CD4-positive, alpha-beta T cell treated with Interleukin-2 at 100 ng/mL for 4 hours (primary cell): ENCODE results near the gene HPCAL4.

Experiments
- DNase-seq: peaks from one replicate; pipeline ENCODE4 v3.0.0-alpha.2; 2020; ENCODE audit warnings: low spot score

Gene HPCAL4

GRCh38 chr1:39649636-39650185 lies 41.5 kb downstream of the HPCAL4 start:
- no peak for DNase-seq

- no peak for DNase-seq
These were observed 42.7 kb downstream of the HPCAL4 start for GRCh38 chr1:39648496-39648895.

DNA sequence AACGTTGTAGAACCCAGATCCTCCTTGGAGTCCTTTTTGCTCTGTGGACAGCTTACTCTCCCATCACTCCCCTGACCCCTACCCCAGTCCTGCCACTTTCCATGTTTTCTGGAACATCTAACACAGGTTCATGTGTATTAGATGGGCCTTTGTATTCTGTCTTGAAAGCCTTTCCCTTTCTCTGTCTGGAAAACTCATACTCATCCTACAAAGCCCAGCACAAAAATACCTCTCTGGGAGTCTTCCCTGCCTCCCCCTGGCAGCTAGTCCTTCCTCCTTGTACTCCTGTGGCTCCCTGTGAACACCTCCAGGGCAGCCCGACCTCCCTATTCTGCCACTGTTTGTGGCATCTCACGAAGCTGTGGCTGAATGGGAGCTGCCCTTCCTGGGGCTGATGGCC lies 44.0 kb downstream of the HPCAL4 start:
- DNase-seq, result no peak

DNA sequence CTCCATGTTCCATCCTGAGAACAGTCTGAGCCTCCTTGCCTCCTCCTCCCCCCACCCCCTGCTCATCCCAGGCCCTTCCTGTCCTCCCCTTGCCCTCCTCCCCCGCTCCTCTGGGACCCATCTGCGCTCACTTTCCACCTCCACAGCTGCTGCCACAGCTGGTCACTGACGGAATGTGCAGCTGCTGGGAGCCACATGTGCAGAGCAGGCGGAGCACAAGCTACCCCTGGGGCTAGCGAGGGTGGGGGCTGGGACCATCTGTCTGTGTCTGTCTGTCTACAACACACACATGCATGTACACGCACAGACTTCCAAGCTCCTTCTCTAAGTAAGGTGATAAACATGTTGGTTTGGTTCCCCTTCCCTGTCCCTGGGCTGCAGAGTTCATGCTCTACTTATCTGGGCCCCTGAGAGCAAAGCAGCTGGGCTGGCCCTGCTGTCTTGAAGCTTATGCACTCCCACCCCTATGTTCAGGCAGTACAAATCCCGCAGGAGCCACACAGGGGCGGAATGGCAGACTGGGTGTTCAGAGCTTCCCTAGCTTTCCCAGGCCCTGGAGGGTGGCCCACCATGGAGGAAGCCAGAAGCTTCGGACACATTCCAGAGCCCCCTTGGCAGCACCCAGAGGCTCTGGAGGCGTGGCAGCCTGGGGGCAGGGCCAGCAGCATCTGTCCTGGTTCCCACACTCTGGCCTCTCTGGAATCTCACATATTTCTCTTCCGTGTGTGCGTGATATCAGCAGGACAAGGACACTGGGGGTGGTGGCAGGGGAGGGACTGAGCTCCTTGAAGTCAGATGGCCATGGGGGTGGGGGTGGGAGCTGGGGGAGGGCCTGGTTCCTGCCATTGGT lies 44.8 kb downstream of the HPCAL4 start:
- DNase-seq, result no peak

DNA sequence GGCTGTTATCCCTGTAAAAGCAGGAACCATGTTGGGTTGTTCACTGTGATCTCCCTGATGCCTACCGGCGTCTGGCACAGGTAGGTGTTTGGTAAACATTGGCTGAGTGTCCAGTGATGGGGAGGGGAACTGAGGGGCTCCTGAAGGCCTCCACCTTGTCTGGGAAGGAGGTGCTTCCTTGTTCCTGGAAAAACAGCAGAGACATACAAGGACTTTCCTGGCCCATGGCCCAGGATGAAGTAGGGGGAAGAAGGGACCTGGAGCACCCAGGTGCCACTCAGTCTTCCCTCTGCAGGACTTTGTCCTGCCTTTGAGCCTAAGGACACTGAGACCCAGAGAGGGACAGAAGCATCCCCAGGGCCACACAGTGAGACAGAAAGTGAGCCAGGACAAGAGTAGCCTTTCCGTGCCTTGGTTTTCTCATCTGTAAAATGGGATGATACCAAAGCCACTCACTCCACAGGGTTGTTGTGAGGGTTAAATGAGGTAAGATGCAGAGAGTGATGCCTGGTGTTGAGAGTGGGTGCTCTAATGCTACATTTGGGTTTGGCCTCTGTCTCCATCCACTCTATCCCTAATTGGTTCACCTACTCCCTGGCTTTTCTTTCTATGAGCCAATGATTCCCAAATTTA lies 45.7 kb downstream of the HPCAL4 start:
- DNase-seq, result no peak

DNA sequence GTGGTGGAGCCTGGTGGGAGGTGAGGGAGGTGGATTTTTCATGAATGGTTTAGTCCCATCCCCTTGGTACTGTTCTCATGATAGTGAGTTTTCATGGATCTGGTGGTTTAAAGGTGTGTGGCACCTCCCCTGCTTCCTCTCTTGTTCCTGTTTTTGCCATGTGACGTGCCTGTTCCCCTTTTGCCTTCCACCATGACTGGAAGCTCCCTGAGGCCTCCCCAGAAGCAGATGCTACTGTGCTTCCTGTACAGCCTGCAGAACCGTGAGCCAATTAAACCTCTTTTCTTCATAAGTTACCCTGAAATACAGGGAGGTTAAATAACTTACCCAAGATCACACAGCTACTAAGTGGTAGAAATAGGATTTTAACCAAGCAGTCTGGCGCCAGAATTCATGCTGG lies 47.5 kb downstream of the HPCAL4 start:
- no peak for DNase-seq

DNA sequence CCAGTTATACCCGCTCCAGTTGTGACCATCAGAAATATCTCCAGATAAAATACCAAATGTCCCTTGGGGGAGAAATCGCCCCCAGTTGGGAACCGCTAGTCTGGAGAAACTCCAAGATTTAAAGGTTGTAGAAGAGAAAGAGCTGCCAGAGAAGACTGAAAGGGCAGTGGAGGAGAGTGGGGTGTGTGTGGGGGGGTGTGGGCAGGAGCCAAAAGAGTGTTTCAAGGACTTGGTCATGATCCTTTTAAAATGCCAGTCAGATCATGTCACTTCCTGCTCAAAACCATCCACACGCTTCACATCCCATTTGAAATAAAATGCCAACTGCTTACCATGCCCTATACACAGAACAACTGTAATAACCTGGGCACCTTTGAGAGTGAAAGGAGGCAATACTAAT lies 48.4 kb downstream of the HPCAL4 start:
- no peak for DNase-seq

- no peak for DNase-seq
These were observed 50.4 kb downstream of the HPCAL4 start for GRCh38 chr1:39640861-39641260.

DNA sequence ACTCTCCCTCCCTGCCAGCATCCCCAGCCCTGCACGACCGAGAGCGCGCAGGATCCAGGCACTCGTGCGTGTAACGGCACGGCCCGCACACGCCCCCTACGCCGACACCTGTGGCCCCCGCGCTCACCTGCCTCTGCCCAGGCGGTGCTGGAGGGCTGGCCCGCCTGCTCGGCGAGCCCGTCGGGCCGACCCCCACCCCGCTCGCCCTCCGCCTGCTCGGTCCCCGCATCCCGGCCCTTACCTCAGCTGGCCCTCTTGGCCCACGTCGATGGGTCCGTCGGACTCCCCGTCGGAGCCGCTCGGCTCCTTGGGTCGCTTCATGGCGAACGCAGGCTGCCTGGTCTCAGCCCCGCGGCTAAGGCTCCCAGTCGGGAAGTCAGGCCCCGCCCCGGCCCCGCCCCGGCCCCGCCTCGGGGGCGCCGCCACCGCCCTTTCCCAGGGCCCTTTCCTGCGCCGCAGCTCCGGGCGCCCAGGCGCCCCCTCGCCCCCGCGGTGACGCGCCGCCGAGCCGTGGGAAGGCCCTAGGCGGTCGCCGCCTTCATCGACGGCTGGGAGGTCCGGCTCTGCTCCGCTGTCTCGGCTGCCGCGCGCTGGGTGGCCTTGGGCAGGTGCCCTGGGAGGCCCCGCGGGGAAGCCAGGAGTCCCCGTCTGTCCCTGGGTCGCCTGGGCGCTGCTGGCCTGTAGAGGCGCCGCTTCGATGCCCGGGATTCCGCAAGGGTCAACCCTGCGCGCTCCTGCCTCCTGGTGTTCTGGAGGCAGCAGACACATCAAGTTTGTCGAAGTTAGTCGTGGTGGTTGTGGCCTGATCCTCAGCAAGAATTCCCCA lies 51.7 kb downstream of the HPCAL4 start, which contains the start of gene HEYL:
TSS of gene HEYL (minus strand) at position 339 of the 826 bp plus-strand sequence. CDS start at position 321, 18 bp downstream.
- peak; percentile 48 for DNase-seq

GRCh38 chr1:39638965-39639304 lies 52.3 kb downstream of the HPCAL4 start:
- no peak for DNase-seq

GRCh38 chr1:39637361-39637760 lies 53.9 kb downstream of the HPCAL4 start:
- DNase-seq, result no peak

DNA sequence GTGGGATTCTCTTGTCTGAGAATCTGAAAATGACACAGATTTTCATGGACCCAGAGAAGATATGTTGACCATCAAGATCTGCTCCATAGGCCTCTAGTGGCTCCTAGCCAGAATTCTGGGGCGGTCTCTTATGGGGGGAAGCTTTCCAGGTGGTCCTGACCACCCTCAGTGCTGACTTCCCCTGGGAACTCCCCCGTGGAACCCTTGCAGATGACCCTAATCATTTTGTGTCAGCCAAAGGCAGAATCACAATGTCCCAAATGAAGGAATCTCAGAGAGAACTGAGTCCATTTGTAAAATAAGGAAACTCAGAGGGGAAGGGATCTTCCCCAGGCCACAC lies 55.4 kb downstream of the HPCAL4 start:
- no peak for DNase-seq

- no peak for DNase-seq
These were observed 55.9 kb downstream of the HPCAL4 start for GRCh38 chr1:39635205-39635870.

DNA sequence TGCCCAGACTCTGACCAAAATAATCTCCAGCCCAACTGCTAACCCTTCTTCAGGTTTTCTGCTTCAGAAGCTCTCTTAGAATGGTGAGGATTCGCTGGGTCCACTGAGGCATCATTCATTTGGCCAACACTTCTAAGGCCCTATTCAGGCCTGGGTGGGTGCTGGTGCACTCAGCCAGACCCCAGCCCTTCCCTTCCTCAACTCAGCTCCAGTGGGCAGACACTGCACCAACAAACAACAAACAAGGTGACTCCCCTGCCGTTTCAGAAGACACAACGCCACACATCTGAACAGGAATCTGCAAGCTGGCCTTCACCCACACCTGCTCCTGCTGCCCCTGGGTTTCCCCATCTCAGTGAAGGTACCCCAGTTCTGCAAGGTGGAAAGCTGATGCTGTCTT lies 57.8 kb downstream of the HPCAL4 start:
- no peak for DNase-seq

GRCh38 chr1:39632682-39633417 lies 58.4 kb downstream of the HPCAL4 start:
- no peak for DNase-seq

DNA sequence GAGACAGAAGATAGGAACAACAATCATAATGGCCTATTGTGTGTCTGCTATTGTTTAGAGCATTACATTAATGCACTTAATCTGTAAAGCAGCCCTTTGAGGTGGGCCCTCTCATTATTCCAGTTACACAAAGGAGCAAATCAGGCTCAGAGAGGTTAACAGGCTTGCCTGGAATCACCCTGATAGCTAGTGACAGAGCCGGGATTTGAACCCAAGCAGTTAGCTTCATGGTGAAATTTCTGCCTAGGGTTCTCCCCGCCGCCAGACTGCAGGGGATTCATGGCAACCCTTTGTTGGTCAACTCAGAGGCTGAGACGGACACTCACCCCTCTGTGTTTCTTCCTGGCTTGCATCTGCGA lies 58.9 kb downstream of the HPCAL4 start:
- DNase-seq, result no peak

DNA sequence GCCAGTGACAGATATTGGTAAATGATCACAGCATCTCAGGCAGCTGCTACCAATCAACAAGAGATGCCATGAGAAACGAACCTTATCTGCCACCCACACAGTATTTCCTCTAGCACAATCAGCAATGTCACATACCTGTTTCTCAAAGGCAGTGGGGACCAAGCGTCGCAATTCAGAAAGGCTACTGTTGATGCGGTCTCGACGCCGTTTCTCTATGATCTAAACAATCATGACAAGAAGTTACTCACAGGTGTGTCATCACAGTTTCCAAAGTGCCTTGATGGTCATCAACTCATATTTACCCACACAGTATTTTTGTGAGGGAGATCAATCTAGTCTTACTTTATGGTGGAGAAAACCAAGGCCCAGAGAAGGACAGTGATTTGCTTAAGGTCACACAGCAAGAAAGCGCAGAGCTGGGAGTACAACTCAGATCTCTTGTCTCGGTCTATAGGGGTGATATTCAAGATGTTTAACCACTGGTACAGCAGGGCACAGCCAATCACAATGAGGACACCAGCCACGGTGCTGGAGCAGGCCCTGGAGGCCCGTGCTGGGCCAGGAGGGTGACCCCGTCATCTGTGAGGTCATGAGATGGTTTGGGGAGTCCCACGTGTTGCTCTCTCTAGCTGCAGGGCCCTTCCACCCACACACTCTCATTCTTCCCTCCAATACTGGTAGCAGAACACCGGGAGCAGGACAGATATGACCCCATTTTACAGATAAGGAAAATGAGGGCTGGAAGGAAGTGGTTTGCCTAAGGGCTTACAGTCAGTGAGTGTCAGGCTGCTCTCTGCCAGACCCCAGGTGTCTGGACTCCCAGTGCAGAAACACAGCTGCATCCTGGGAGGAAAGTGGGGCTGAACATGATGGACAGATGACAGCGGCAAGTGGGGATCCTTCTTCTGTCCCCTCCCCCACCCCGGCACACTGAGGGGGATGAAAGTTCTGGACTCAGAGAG lies 59.6 kb downstream of the HPCAL4 start:
- DNase-seq, result no peak

GRCh38 chr1:39628807-39629350 lies 62.4 kb downstream of the HPCAL4 start:
- no peak for DNase-seq
